Common myeloid progenitor, CD34-positive (primary cell): ENCODE data around the gene SH2D7.
A peak's percentile ranks its signal among the peaks of the same experiment; 100 is the strongest.

Experiments
- CTCF ChIA-PET: fragments of 350-600 bp; sonication (Branson Sonifier 250); formaldehyde crosslinking; loops from one replicate; lab custom pipeline; 2021; ENCODE audit warnings: antibody characterized with exemption; lab: Charles Lee
- POLR2A ChIA-PET: fragments of 350-600 bp; sonication (Branson Sonifier 250); formaldehyde crosslinking; loops from one replicate; lab custom pipeline; 2021; ENCODE audit warnings: antibody characterized with exemption; lab: Charles Lee
- DNase-seq, 3 donors: peaks; one replicate each; pipeline versions ENCODE4 v3.0.0 to v3.0.0-alpha.2; 2013
- H3K27ac ChIP-seq, 2 experiments: 1 replicate in 1 of 2; 2 replicates in 1 of 2; pipeline ENCODE4 v1.7.0; 2013; ENCODE audit warnings: inconsistent platforms in 2 of 2, low read length in 2 of 2, mild to moderate bottlenecking in 2 of 2, low read depth in 1 of 2, moderate library complexity in 1 of 2; ENCODE audit not compliant: severe bottlenecking in 2 of 2, insufficient read depth in 1 of 2, poor library complexity in 1 of 2
- H3K27me3 ChIP-seq, 5 experiments: replicated peaks in 2 of 5; 1 replicate in 3 of 5; 2 replicates in 2 of 5; pipeline versions ENCODE4 v1.6.1 to v1.7.0; 2013; ENCODE audit warnings: low read length in 4 of 5, mild to moderate bottlenecking in 2 of 5, moderate library complexity in 2 of 5, inconsistent platforms in 1 of 5; ENCODE audit not compliant: insufficient read depth in 5 of 5, control insufficient read depth in 4 of 5
- H3K36me3 ChIP-seq, 4 experiments: 1 replicate in 2 of 4; 2 replicates in 2 of 4; pipeline versions ENCODE4 v1.6.1 to v1.7.0; 2013; ENCODE audit warnings: low read length in 3 of 4, control low read depth in 1 of 4, mild to moderate bottlenecking in 1 of 4; ENCODE audit not compliant: control insufficient read depth in 4 of 4, insufficient read depth in 4 of 4
- H3K4me1 ChIP-seq, 4 experiments: 1 replicate in 3 of 4; 2 replicates in 1 of 4; pipeline versions ENCODE4 v1.6.1 to v1.7.1; 2013; ENCODE audit warnings: low read length in 3 of 4, mild to moderate bottlenecking in 3 of 4, control low read depth in 1 of 4, inconsistent platforms in 1 of 4, moderate library complexity in 1 of 4; ENCODE audit not compliant: control insufficient read depth in 4 of 4, insufficient read depth in 4 of 4; ENCODE audit errors: control extremely low read depth in 1 of 4
- H3K4me3 ChIP-seq, 7 experiments: 1 replicate in 4 of 7; 2 replicates in 3 of 7; pipeline versions ENCODE4 v1.5.1 to v1.7.0; 2013; ENCODE audit warnings: mild to moderate bottlenecking in 7 of 7, low read length in 6 of 7, moderate library complexity in 6 of 7, inconsistent platforms in 2 of 7, low read depth in 2 of 7, control low read depth in 1 of 7; ENCODE audit not compliant: insufficient read depth in 4 of 7, control insufficient read depth in 1 of 7; ENCODE audit errors: extremely low read depth in 1 of 7
- H3K9me3 ChIP-seq, 5 experiments: 1 replicate in 4 of 5; 2 replicates in 1 of 5; pipeline versions ENCODE4 v1.6.1 to v1.7.1; 2013; ENCODE audit warnings: low read length in 4 of 5, mild to moderate bottlenecking in 2 of 5, inconsistent platforms in 1 of 5, low read depth in 1 of 5, moderate library complexity in 1 of 5; ENCODE audit not compliant: control insufficient read depth in 4 of 5, insufficient read depth in 2 of 5; ENCODE audit errors: control extremely low read depth in 1 of 5
- WGBS: methylation state at CpG from one replicate; pipeline ENCODE4 v1.1.5; 2013; ENCODE audit not compliant: insufficient coverage; 5-methylcytosine and 5-hydroxymethylcytosine counted together

Gene SH2D7

GRCh38 chr15:78101423-78102105 is 9.2 kb downstream of the SH2D7 start:
- no peak overlapping the region for H3K27ac ChIP-seq
- H3K27me3 ChIP-seq = no peaks in the 10 kb centered on the region
- no peaks in the 10 kb centered on the region for H3K9me3 ChIP-seq
- ChIA-PET POLR2A (no interaction called here), CTCF (interaction anchor here (0.7 to 1.8 kb wide), 3 partner anchors 8 to 39 kb away, joined by 3 to 12 read pairs (median 3); no protein-coding TSS in a partner anchor)
- DNase-seq = no peak
- H3K36me3 ChIP-seq = no peaks in the 10 kb centered on the region
- peaks cover 2 to 37% (median 20%) of the 10 kb centered on the region in 4 experiments for H3K4me1 ChIP-seq
- no peak overlapping the region for H3K4me3 ChIP-seq
- WGBS = 100% methylated on average over 3 of the region's 5 CpGs

DNA sequence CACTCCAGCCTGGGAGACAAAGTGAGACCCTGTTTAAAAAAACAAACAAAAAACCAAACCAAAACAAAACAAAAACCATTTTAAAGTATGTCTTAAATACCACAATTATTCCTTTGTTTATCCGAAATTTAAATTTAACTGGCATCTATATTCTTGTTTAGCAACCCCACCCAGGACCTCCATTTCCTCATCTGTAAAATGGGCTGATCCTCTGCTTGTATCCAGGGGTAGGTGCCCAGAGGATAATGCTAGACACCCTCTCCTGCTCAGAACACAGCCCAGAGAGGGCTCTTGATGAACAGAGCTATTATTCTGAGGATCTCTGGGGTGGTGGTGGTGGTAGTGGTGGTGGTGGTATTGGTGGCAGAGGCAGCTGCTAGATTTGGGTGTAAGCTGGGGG is 9.8 kb downstream of the SH2D7 start:
- WGBS = 100% methylated on average over 1 of the region's 1 CpG
- H3K27ac ChIP-seq = no peak overlapping the region
- POLR2A ChIA-PET = no interaction called here
- no peak for DNase-seq
- no peak overlapping the region for H3K4me3 ChIP-seq
- H3K36me3 ChIP-seq = no peaks in the 10 kb centered on the region
- no peaks in the 10 kb centered on the region for H3K27me3 ChIP-seq
- H3K4me1 ChIP-seq = peaks cover 2 to 37% (median 20%) of the 10 kb centered on the region in 4 experiments
- CTCF ChIA-PET = interaction anchor here (1.8 kb wide), 1 partner anchor 11 kb away, joined by 12 read pairs; no protein-coding TSS in a partner anchor
- no peaks in the 10 kb centered on the region for H3K9me3 ChIP-seq

DNA sequence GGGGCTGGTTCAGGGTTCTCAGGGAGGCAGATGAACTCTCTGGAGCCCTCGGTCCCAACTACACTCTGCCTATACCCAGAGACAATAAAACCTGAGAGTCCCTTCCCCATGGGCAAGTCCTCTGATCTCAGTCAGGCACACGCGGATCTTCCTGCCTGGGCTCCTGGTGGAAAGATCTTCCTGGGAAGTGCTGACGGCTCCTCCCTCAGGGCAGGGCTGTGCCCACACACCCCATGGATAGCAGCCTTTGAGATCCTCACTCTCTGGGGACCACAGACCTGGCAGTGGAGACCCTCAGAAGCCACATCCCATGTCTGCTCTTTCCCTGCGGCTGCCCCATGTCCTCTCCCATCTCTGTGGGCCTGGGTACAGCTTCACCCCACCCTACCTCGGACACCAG is 10.4 kb downstream of the SH2D7 start:
- DNase-seq = no peak
- Histone ChIP-seq H3K36me3 (no peaks in the 10 kb centered on the region), H3K27me3 (no peaks in the 10 kb centered on the region), H3K9me3 (no peaks in the 10 kb centered on the region), H3K27ac (no peak overlapping the region), H3K4me1 (peaks cover 2 to 37% (median 20%) of the 10 kb centered on the region in 4 experiments), H3K4me3 (no peak overlapping the region)
- ChIA-PET POLR2A (interaction anchor here (0.8 kb wide), 1 partner anchor 67 kb away, joined by 3 read pairs; no protein-coding TSS in a partner anchor), CTCF (interaction anchor here (0.7 to 2.7 kb wide), 2 partner anchors 112 to 143 kb away, joined by 3 to 12 read pairs; no protein-coding TSS in a partner anchor)
- WGBS = 90% methylated on average over 6 of the region's 6 CpGs

GRCh38 chr15:78103406-78104118 is 11.2 kb downstream of the SH2D7 start:
- Histone ChIP-seq H3K36me3 (no peaks in the 10 kb centered on the region), H3K4me3 (peak overlapping the region in 1 of 7 experiments; percentile 30), H3K27ac (no peak overlapping the region), H3K4me1 (peaks cover 2 to 39% (median 20%) of the 10 kb centered on the region in 4 experiments), H3K9me3 (no peaks in the 10 kb centered on the region), H3K27me3 (no peaks in the 10 kb centered on the region)
- WGBS = 46% methylated on average over 11 of the region's 12 CpGs
- ChIA-PET CTCF (interaction anchor here (0.7 to 10.8 kb wide), 4 partner anchors 62 to 144 kb away, joined by 3 to 102 read pairs (median 8); no protein-coding TSS in a partner anchor), POLR2A (interaction anchor here (0.6 to 0.8 kb wide), 2 partner anchors 12 to 67 kb away, joined by 3 to 5 read pairs; no protein-coding TSS in a partner anchor)
- DNase-seq = peak; percentile 33 to 76 (median 75)

- Histone ChIP-seq H3K4me3 (no peak overlapping the region), H3K27me3 (no peaks in the 10 kb centered on the region), H3K4me1 (peaks cover 2 to 39% (median 20%) of the 10 kb centered on the region in 4 experiments), H3K27ac (no peak overlapping the region), H3K9me3 (no peaks in the 10 kb centered on the region), H3K36me3 (no peaks in the 10 kb centered on the region)
- DNase-seq = no peak
- ChIA-PET POLR2A (interaction anchor here (0.5 to 0.6 kb wide), 2 partner anchors 12 to 444 kb away, joined by 3 to 5 read pairs; no protein-coding TSS in a partner anchor), CTCF (interaction anchor here (1.0 to 10.8 kb wide), 3 partner anchors 63 to 145 kb away, joined by 3 to 102 read pairs (median 12); no protein-coding TSS in a partner anchor)
- 94% methylated on average over 3 of the region's 4 CpGs for WGBS
Measured at GRCh38 chr15:78104119-78104479, 11.7 kb downstream of the SH2D7 start.

GRCh38 chr15:78104566-78105475 is 12.5 kb downstream of the SH2D7 start:
- Histone ChIP-seq H3K9me3 (no peaks in the 10 kb centered on the region), H3K27ac (no peak overlapping the region), H3K36me3 (no peaks in the 10 kb centered on the region), H3K4me3 (no peak overlapping the region), H3K27me3 (no peaks in the 10 kb centered on the region), H3K4me1 (peaks cover 2 to 39% (median 20%) of the 10 kb centered on the region in 4 experiments)
- DNase-seq = no peak
- 81% methylated on average over 7 of the region's 12 CpGs for WGBS
- CTCF ChIA-PET = interaction anchor here (1.2 to 10.8 kb wide), 6 partner anchors 8 to 146 kb away, joined by 3 to 102 read pairs (median 10); no protein-coding TSS in a partner anchor
- POLR2A ChIA-PET = interaction anchor here (0.5 kb wide), 1 partner anchor 444 kb away, joined by 3 read pairs; no protein-coding TSS in a partner anchor
